ENCODE measurements around the gene UBAC2. TPM values are rescaled to one million over a fixed set of nuclear protein-coding genes. Genes with fewer than 3 reads are reported as not detected.

UBAC2 gene
- total RNA-seq, 1 experiment from 2014 or later = 115 TPM

DNA sequence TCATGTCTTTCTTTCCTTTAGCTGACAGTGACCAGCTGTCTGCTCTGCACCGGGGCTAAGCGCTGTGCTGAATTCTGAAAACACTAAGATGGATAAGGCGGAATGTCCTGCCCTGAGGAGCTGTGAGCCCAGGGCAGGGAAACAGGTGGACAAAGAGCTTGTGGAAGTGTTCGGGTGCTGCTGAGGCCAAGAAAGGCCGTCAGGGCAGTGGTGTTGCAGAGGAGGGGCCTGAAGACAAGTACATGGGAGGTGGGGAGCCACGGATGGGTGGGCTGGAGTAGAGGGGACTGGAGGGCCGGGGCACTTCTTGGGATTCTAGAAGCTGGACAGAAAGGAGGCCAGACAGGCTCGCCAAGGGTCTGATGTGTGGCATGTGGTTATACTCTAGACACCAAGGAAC is 172.8 kb downstream of the UBAC2 start:
- in situ Hi-C loops (cut with HindIII; ENCODE audit: low pct_unique_long_range_greater_than_20kb, low sequenced_read_pairs) = no loop called here
- no peak for DNase-seq (ENCODE audit: low read depth)

DNA sequence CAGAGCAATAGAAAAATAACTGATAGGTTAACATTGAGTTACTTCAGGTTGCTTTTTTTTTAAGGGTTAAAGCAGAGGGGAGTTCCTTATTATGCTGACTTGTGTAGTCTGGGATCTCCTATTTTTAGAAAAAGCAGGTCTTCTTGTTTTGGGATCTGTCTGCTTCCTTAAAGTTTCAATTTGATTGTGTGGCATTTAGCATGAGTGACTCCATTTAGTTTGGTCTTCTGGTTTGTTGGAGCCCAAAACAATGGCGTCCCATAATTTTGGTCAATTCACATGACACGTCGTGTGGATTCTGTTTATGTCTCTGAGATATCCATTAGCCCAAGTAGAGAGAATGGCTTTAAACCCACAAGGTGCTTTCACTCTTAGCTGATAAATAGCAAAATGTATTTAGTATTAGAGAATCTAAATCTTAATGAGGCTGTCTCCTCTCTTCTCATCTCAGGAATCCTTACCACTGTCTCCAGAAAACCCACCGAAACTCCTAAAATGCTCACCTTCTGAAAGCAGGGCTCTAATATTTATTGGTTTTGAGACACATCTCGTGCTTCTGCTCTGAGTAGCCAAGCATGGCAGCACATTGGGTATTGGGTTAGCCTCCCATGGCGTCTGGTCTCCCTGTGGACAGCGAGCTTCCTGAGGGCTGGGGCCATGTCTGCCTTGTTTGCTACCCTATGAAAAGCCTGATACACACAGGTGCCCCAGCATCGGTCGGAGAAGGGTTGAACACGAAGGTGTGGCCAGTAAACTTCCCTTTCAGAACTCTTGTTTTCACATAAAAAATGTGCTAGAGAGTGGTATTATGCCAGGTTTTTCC is 173.7 kb downstream of the UBAC2 start:
- DNase-seq (ENCODE audit: low read depth) = no peak
- in situ Hi-C loops (cut with HindIII; ENCODE audit: low pct_unique_long_range_greater_than_20kb, low sequenced_read_pairs) = no loop called here

DNA sequence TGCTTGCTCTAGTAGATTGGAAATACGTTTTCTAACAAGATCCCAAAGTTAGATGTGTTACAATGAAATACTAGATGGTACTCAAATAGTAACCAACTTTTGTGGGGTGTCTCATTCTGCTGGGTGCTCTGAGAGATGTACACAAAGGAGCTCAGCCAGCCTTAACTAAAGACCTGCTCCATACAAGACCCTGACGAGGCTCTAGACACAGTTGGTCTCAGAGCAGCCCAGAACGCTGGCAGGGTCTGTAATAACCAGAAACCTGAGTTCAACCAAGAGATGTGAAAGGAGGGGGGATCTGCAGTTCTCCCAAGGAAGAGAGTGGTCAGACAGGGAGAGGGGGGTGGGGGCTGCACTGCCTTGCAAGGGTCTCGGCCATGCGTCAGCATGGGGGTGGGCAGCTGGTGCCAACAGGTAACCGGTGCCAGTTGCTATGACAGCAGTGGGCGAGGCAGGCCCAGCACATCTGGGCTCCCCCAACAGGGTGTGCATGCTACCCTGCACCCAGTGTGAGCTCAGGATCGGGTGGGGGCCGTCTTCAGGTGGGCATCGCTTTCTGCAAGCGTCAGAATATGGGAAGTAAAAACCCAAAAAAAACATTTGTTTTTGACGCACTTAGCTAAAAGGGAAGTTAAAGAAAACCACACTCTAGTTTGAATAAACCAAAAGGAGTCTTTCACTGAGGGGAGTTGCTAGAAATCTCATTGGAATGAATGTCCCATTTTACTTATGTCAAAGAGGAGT is 174.5 kb downstream of the UBAC2 start:
- in situ Hi-C loops (cut with HindIII; ENCODE audit: low pct_unique_long_range_greater_than_20kb, low sequenced_read_pairs) = no loop called here
- DNase-seq (ENCODE audit: low read depth) = no peak

DNA sequence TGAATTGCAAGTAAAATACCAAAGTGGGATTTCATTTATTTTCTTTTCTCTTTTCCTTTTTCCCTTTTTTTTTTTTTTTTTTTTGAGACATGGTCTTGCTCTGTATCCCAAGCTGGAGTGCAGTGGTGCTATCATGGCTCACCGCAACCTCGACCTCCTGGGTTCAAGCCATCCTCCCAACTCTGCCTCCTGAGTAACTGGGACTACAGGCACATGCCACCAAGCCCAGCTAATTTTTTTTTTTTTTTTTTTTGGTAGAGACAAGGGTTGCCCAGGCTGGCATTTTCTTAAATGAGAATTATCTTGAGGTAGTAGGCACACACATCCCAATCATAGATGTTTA is 175.1 kb downstream of the UBAC2 start:
- in situ Hi-C loops (cut with HindIII; ENCODE audit: low pct_unique_long_range_greater_than_20kb, low sequenced_read_pairs) = no loop called here
- DNase-seq (ENCODE audit: low read depth) = no peak

DNA sequence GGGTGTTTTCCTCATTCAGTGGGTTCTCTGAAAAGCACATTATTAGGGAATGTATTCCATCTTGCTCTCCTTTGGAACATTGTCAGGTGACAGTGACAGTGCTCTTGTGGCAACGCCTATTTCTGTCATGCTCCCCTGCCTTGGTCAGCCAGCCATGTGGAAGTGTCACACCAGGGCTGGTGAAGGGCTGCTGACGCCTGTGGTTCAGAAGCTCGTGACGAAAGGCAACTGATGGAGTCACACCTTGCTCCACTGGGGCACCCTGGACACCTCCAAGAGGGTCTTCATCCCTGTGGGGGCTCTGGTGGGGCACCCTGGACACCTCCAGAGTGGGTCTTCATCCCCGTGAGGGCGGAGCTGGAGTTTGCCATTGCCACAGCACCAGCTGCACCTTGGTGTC is 175.5 kb downstream of the UBAC2 start:
- peak; percentile 69 for DNase-seq (ENCODE audit: low read depth)
- in situ Hi-C loops (cut with HindIII; ENCODE audit: low pct_unique_long_range_greater_than_20kb, low sequenced_read_pairs) = no loop called here

DNA sequence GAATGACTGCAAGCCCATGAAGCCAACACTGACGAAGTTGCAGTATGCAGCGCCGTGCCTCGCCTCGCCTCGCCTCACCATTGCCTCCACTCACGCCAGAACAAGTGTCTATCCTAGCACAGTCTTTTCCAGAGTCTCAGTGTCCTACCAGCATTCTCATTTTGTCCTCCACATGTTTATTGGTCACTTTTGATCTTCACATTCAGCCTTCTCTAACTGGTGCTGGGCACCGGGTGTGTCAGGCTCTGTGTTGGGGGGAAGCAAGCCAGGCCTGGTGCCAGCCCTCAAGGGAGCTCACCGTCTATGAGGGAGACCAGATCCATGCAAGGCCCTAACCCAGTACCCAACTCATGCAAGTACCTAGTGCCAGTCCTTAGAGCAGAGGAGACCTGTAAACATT is 176.3 kb downstream of the UBAC2 start:
- in situ Hi-C loops (cut with HindIII; ENCODE audit: low pct_unique_long_range_greater_than_20kb, low sequenced_read_pairs) = no loop called here

DNA sequence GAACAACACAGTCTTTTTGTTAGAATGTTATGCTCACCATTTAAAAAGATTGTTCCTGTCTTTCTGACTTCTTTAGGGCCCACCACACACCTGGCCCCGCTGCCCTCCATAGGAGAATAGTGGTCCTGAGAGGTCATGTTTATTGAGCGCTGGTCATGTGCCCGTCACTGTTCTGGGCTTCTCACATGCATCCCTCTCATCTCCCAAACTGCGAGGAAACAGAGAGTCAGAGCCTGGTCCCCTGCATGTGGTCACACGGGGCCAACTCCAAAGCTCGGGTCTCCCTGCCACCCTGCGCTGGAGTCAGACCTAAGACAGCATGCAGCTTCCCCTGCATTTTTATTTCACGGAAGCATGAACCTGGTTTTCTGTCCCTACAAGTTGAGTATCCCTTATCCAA is 177.0 kb downstream of the UBAC2 start:
- in situ Hi-C loops (cut with HindIII; ENCODE audit: low pct_unique_long_range_greater_than_20kb, low sequenced_read_pairs) = no loop called here
- DNase-seq (ENCODE audit: low read depth) = no peak

More for the DNA sequence above, 176.3 kb downstream of the UBAC2 start:
- no peak for DNase-seq (ENCODE audit: low read depth)

DNA sequence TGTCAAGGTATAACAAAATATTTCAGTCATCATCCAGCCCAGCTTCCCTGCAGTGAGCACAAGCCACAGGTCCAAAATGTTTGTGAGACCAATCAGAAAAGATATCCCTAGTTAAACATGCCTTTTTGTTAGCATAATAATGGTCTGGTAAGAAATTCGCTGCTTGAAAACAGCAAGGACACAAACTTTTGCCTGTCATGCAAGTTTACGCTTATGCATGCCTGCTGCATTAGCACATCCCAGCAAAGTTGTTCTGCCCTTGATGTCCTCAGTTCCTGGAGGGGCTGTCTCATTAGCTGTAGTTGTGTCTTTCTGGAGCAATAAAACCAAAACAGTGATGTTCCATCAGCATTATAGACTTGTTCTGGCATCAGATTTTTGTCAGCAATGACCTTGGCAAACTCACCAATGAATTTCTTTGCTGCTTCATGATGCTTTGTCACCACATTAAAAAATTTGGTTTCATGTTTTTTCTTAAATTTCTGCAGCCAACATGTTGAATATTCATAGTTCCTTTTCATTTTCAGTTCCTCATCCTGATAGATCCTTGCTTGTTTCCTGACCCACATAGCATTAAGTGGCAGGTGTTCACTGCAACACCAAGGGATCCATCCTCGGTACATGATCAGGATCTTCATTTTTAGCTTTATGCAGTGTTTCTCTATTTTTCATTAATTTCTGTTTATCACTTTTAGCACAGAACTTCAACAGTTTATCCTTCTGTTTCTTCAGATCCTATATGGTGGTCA is 178.5 kb downstream of the UBAC2 start:
- in situ Hi-C loops (cut with HindIII; ENCODE audit: low pct_unique_long_range_greater_than_20kb, low sequenced_read_pairs) = no loop called here
- DNase-seq (ENCODE audit: low read depth) = no peak

DNA sequence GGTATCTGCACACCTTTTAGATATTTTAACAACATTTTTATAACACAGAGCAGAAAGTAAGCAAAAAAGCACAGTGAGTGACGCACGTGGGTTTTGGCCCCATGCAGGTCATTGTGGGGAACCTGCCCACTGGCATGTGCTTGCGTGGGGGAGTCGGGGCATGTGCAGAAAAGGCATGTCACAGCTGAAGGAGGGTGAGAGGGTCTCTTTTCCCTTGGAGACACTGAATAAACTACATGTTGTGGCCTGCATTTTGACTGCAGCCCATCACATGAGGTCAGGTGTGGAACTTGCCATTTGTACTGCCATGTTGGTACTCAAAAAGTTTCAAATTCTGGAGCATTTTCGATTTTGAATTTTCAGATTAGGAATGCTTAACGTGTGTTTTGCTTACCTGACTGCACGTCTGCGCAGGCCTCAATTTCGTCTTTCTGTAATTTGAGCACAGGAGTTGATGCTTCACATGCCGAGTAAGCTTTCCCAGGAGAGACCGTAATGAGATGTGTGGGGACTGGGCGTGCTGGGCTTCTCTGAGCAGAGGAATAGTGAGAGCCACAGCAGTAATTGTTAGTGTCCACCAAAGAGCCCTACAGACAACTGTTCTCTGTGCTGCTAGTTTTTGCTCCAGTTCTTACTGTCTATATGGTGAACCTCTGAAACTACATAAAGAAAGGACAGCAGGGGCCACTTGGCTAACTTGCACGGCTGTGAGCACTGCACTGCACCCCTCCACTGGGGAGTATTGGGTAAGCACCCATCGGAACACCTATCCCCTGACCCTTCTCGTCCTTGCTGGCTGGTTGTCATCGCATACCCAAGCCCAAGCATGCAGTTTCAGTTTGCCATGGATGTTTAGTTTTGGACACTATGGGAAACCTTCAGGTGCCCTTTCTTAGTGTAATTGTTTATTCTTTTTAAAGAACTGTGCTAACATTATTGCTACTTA is 179.5 kb downstream of the UBAC2 start:
- in situ Hi-C loops (cut with HindIII; ENCODE audit: low pct_unique_long_range_greater_than_20kb, low sequenced_read_pairs) = no loop called here
- DNase-seq (ENCODE audit: low read depth) = no peak

DNA sequence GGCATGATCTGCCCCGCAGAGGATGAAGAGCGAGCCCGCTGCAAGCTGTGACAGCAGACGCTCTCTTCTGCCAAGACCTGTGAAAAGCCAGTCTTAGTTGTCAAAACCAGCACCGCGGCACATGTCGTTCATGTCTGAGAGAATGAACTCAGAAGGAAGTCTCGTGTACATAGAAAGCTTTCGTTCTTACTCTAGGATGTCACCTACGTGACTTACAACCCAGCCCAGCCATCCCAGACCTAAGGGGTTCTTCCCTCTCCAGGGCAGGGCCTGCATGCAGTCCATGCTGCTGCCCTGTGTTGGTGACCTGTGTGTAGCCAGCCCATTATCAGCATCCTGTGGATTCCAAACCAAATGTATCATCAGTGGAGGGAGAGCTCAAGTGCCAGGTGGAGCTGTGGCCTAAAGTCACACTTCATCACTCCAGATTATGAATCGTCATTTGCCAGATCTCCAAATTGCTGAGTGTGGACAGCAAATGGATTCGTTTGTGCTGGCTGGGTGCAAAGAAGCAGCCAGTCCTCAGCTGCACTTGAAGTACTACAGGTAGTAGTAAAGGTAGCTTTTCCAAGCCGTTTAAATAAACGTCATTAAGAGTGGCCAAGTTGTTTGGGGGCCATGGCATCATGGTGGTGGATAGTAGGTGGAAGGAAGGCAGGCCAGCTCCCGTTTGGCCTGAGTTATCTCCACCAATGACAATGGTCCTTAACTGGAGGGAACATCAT is 180.4 kb downstream of the UBAC2 start:
- in situ Hi-C loops (cut with HindIII; ENCODE audit: low pct_unique_long_range_greater_than_20kb, low sequenced_read_pairs) = no loop called here

DNA sequence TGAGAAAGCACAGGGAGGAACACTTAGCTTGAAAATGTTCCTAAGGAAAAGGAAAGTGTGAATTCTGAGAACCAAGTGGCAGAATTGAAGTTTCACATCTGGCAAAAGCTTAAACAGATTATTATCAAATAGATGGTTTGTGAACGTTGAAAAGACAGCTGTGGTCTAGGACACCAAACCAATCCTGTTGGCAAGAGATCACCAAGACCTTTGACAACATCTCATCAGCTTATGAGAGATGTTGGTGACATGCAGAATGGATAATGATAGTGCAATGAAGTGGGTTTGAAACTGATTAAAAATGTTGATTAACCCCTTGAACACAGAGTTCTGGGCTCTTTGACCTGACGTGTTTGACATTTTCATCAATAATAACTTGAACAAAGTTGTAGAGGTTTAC is 181.1 kb downstream of the UBAC2 start:
- DNase-seq (ENCODE audit: low read depth) = no peak
- in situ Hi-C loops (cut with HindIII; ENCODE audit: low pct_unique_long_range_greater_than_20kb, low sequenced_read_pairs) = no loop called here

More for the DNA sequence above, 180.4 kb downstream of the UBAC2 start:
- no peak for DNase-seq (ENCODE audit: low read depth)

DNA sequence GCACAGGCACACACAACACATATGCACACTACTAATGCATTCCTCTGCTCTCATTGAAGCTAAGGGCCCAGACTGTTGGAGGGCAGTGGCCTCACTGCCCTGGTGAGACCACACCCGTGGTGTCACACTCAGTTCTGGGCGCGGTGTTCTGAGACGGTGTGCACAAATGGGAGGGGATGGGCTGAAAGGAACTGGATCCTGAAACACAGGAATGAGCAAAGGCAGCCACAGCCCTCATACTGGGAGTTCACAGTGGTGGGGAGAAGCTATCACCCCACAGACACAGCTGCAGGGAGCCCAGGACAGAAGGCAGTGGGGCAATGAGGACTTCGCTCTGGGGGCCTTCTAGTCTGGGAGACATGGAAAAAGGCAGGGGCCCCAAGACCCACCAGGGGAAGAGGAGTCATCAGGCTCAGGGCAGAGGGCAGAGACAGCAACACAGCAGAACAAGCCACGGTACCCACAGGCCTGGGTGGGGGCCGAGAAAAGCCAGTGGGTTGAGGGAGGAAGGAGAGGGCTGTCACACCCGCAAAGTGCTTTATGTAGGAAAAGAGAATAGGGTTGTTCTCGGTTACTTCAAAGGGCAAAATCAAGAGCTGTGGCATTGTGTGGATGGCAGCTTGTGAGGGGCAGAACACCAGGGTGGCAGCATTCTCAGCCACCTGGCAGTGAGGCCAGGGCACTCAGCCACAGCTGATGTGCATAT is 181.9 kb downstream of the UBAC2 start:
- in situ Hi-C loops (cut with HindIII; ENCODE audit: low pct_unique_long_range_greater_than_20kb, low sequenced_read_pairs) = no loop called here
- DNase-seq (ENCODE audit: low read depth) = no peak

DNA sequence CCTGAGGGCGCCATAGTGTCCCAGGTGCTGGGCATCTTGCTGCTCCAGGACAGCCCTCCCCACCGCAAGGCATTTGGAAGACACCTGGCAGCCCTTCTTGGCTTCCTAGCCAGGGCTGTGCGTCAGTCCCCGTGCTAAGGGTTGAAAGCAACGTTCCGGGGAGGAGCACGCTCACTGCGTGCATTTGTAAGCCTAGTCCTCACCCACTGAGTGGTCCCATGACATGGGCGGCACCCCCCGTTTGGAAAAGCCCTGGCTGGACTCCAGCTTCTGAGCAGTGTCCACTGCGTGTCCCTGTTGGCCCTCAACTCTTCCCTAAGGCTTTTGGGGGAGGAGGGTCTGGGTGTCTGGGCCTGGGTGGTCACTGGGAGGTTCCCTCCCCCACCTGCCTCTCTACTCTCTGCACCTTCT is 182.9 kb downstream of the UBAC2 start:
- in situ Hi-C loops (cut with HindIII; ENCODE audit: low pct_unique_long_range_greater_than_20kb, low sequenced_read_pairs) = no loop called here
- DNase-seq (ENCODE audit: low read depth) = no peak

DNA sequence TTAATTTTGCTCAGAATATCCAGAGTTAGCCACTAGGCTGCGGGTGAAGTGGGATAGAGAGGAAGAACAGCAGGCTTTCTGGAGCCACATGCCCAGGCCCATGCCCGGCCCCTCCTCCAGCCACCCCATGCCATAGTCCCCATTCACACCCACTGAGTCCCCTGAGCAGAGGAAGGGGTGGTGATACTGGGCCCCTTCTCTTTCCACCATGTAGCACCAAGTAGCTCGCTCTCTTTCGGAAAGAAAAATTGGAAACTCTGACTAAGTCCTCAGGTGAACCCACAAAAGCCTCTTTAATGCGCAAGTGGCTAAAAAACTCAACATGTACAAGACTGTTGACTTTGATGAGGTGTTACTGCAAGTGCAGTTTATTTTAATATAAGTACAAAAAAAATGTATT is 183.3 kb downstream of the UBAC2 start:
- no peak for DNase-seq (ENCODE audit: low read depth)
- in situ Hi-C loops (cut with HindIII; ENCODE audit: low pct_unique_long_range_greater_than_20kb, low sequenced_read_pairs) = no loop called here

DNA sequence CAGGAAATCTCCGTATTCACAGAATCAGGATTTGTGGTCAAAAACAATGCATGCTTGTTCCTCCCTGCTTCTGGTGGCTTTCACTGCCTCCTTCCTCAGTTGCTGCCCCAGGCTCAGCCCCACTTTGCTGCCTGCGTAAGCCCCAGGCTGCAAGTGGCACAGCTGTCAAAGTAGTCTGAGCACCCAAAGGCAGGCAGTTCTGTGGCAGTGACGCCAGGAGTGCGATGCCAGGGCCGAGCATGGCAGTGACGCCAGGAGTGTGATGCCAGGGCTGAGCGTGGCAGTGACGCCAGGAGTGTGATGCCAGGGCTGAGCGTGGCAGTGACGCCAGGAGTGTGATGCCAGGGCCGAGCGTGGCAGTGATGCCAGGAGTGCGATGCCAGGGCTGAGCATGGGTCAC is 183.8 kb downstream of the UBAC2 start:
- in situ Hi-C loops (cut with HindIII; ENCODE audit: low pct_unique_long_range_greater_than_20kb, low sequenced_read_pairs) = no loop called here
- DNase-seq (ENCODE audit: low read depth) = no peak

DNA sequence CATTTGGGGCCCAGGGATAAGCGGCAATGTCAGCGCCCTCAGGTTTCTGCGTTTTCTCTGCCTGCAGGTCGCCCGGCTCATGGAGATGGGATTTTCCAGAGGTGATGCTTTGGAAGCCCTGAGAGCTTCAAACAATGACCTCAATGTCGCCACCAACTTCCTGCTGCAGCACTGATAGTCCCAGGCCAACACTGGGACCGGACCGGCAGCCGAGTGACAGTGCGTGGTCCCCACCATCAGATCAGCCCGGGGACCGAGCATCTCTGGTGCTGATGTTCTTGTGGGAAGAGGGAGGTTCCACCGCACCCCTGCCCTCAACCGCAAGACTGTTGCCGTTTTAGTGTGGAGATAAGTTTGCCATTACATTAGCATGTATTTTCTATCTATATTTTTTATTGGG is 184.5 kb downstream of the UBAC2 start:
- in situ Hi-C loops (cut with HindIII; ENCODE audit: low pct_unique_long_range_greater_than_20kb, low sequenced_read_pairs) = no loop called here
- DNase-seq (ENCODE audit: low read depth) = no peak

DNA sequence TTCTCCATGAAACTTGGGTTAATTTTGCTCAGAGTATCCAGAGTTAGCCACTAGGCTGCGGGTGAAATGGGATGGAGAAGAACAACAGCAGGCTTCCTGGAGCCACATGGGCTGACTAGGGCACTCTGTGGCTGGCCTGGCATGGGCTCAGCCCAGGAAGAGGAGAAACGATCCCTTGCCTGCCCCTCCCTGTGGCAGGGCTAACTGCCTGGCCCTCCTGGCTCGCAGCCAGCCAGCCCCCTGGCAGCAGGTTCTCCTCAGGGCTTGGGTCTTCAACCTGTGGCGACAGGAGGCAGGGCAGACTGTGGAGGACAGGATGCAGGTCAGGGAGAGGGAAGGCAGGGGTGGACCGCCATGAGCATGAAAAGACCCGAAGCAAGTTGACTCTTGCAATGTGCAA is 185.3 kb downstream of the UBAC2 start:
- in situ Hi-C loops (cut with HindIII; ENCODE audit: low pct_unique_long_range_greater_than_20kb, low sequenced_read_pairs) = no loop called here
- DNase-seq (ENCODE audit: low read depth) = no peak
